DND-41 (cell line): Measurements from ENCODE around the gene NUP214.
"Not testable (repeated sequence)": the region's sequence is repeated elsewhere in the genome, so short reads cannot be mapped to it uniquely, and the experiment has no call there.

Source experiments
- ATAC-seq: fragments of 200-7000 bp; cut with Tn5 transposase; 3 replicates; pipeline ENCODE4 v1.9.1; 2021; ENCODE audit warnings: low read depth; ENCODE audit not compliant: insufficient read depth
- DNase-seq: peaks from one replicate; pipeline ENCODE4 v3.0.0-alpha.2; 2020
- H2AFZ ChIP-seq: 2 replicates; pipeline ENCODE4 v1.6.0; 2012; ENCODE audit warnings: low read depth, low read length
- H3K27ac ChIP-seq: 2 replicates; pipeline ENCODE4 v1.5.1; 2012; ENCODE audit warnings: low read length, inconsistent platforms
- H3K27me3 ChIP-seq: fragments of 200-600 bp; sonication (generic); 2 replicates; pipeline ENCODE4 v1.6.0; 2012; ENCODE audit warnings: low read length, mild to moderate bottlenecking, inconsistent platforms; ENCODE audit not compliant: insufficient read depth, poor library complexity
- H3K36me3 ChIP-seq: 2 replicates; pipeline ENCODE4 v1.5.1; 2012; ENCODE audit warnings: low read length, inconsistent platforms; ENCODE audit not compliant: insufficient read depth
- H3K4me1 ChIP-seq: 2 replicates; pipeline ENCODE4 v1.5.1; 2012; ENCODE audit warnings: mild to moderate bottlenecking, low read length; ENCODE audit not compliant: insufficient read depth
- H3K4me2 ChIP-seq: 2 replicates; pipeline ENCODE4 v1.6.0; 2012; ENCODE audit warnings: mild to moderate bottlenecking, moderate library complexity, low read length, inconsistent platforms; ENCODE audit not compliant: insufficient read depth
- H3K4me3 ChIP-seq, 2 experiments: fragments of 200-600 bp in 1 of 2; shearing (Covaris generic) in 1 of 2; 2 replicates each; pipeline ENCODE4 v1.5.1; 2012 to 2016; ENCODE audit warnings: inconsistent platforms in 2 of 2, low read length in 2 of 2, mild to moderate bottlenecking in 2 of 2, low read depth in 1 of 2, moderate library complexity in 1 of 2
- H3K79me2 ChIP-seq: 2 replicates; pipeline ENCODE4 v1.6.0; 2012; ENCODE audit warnings: low read length, inconsistent platforms; ENCODE audit not compliant: insufficient read depth
- H3K9ac ChIP-seq: 2 replicates; pipeline ENCODE4 v1.6.0; 2012; ENCODE audit warnings: low read depth, mild to moderate bottlenecking, inconsistent platforms, low read length, moderate library complexity
- H3K9me3 ChIP-seq: 2 replicates; pipeline ENCODE4 v1.5.1; 2012; ENCODE audit warnings: low read length, moderate library complexity, mild to moderate bottlenecking, inconsistent platforms; ENCODE audit not compliant: insufficient read depth, severe bottlenecking
- H4K20me1 ChIP-seq: 2 replicates; pipeline ENCODE4 v1.6.0; 2012; ENCODE audit warnings: low read length; ENCODE audit not compliant: insufficient read depth
- CTCF ChIP-seq: IDR thresholded peaks from 2 replicates; pipeline ENCODE4 v1.5.1; 2012; ENCODE audit warnings: borderline replicate concordance, low read length, moderate library complexity, mild to moderate bottlenecking; ENCODE audit not compliant: poor library complexity, severe bottlenecking; ENCODE audit errors: extremely low read depth
- EZH2 ChIP-seq: IDR thresholded peaks from 3 replicates; pipeline ENCODE4 v1.6.1; 2012; ENCODE audit warnings: borderline replicate concordance, low read depth, mild to moderate bottlenecking, moderate library complexity, low read length, inconsistent platforms; ENCODE audit not compliant: severe bottlenecking

The NUP214 gene

GRCh38 chr9:131266266-131267229 is 141.2 kb downstream of the NUP214 start:
- Histone ChIP-seq H3K27ac (peak overlapping the region; percentile 56), H3K36me3 (peaks cover 49% of the 10 kb centered on the region), H3K4me2 (peak overlapping the region; percentile 33; the same call in 1 of the 2 replicates), H4K20me1 (peaks cover 32% of the 10 kb centered on the region), H2AFZ (no peak overlapping the region), H3K27me3 (no peaks in the 10 kb centered on the region), H3K79me2 (peaks cover 96% of the 10 kb centered on the region), H3K4me1 (peaks cover 54% of the 10 kb centered on the region), H3K4me3 (no peak overlapping the region; a peak in 1 of 4 replicates), H3K9me3 (no peaks in the 10 kb centered on the region), H3K9ac (peak overlapping the region; percentile 17; the same call in 1 of the 2 replicates)
- DNase-seq: peak; percentile 57
- peak; percentile 18; the same call in 2 of the 3 replicates for ATAC-seq
- TF ChIP-seq EZH2 (no peak), CTCF (no peak)

- TF ChIP-seq CTCF (no peak), EZH2 (no peak)
- H3K79me2 ChIP-seq: peaks cover 98% of the 10 kb centered on the region
- peak; percentile 51 for ATAC-seq
- peaks cover 25% of the 10 kb centered on the region for H4K20me1 ChIP-seq
- H3K36me3 ChIP-seq: peaks cover 52% of the 10 kb centered on the region
- H3K4me1 ChIP-seq: peaks cover 82% of the 10 kb centered on the region
- H3K4me3 ChIP-seq: peak overlapping the region in 1 of 2 experiments; percentile 54; a peak in 2 of 4 replicates
- H3K27me3 ChIP-seq: no peaks in the 10 kb centered on the region
- H2AFZ ChIP-seq: peak overlapping the region; percentile 49; the same call in 1 of the 2 replicates
- peak; percentile 79 for DNase-seq
- peak overlapping the region; percentile 94 for H3K27ac ChIP-seq
- peak overlapping the region; percentile 86 for H3K4me2 ChIP-seq
- H3K9ac ChIP-seq: peak overlapping the region; percentile 80
- H3K9me3 ChIP-seq: no peaks in the 10 kb centered on the region
Measured at GRCh38 chr9:131270171-131271015, 145.0 kb downstream of the NUP214 start.

DNA sequence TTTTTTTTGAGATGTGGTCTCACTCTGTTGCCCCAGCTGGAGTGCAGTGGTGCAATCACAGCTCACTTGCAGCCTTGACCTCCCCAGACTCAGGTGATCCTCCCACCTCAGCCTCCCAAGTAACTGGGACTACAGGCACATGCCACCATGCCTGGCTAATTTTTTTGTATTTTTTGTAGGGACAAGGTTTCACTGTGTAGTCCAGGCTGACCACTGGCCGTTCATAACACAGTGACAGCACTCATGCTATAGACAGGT is 145.6 kb downstream of the NUP214 start:
- Histone ChIP-seq H3K4me2 (peak overlapping the region; percentile 86), H3K36me3 (peaks cover 52% of the 10 kb centered on the region), H3K9ac (peak overlapping the region; percentile 80), H3K79me2 (peaks cover 98% of the 10 kb centered on the region), H3K4me3 (peak overlapping the region in 1 of 2 experiments; percentile 54; a peak in 2 of 4 replicates), H3K4me1 (peaks cover 79% of the 10 kb centered on the region), H3K27ac (peak overlapping the region; percentile 94), H4K20me1 (peaks cover 20% of the 10 kb centered on the region)
- not testable (repeated sequence) for H3K9me3 ChIP-seq, ATAC-seq, H2AFZ ChIP-seq, DNase-seq, H3K27me3 ChIP-seq
